Measurements from ENCODE around the gene COG3. TPM values are rescaled to one million over a fixed set of nuclear protein-coding genes. Genes with fewer than 3 reads are reported as not detected.

Gene COG3
- polyA plus RNA-seq, 1 donor from 2014 or later: 90.2 TPM

GRCh38 chr13:45487604-45488003 lies 22.9 kb downstream of the COG3 start:
- Histone ChIP-seq H3K27me3 (ENCODE audit: insufficient read depth, low read depth, low read length) (no peaks in the 10 kb centered on the region), H3K36me3 (ENCODE audit: insufficient read depth, low read length) (peaks cover 23% of the 10 kb centered on the region), H2AFZ (ENCODE audit: low read depth, low read length) (no peak overlapping the region), H3K9me3 (ENCODE audit: low read length) (no peaks in the 10 kb centered on the region), H3K9me2 (ENCODE audit: insufficient read depth, low read length) (no peaks in the 10 kb centered on the region), H3F3A (ENCODE audit: insufficient read depth, low read length, poor library complexity, severe bottlenecking) (no peaks in the 10 kb centered on the region), H3K9ac (ENCODE audit: low read length) (no peak overlapping the region), H3K79me2 (replicated peaks; ENCODE audit: insufficient read depth, low read length) (no peaks in the 10 kb centered on the region), H4K20me1 (ENCODE audit: insufficient read depth) (no peaks in the 10 kb centered on the region), H3K4me2 (ENCODE audit: low read length) (no peak overlapping the region), H3K27ac (ENCODE audit: low read length) (no peak overlapping the region), H3K4me3 (ENCODE audit: low read length) (no peak overlapping the region)
- TF ChIP-seq MXI1 (conservative IDR thresholded peaks at IDR 0.05; ENCODE audit: poor library complexity, severe bottlenecking) (no peak), SMC3 (conservative IDR thresholded peaks at IDR 0.05; ENCODE audit: poor library complexity) (no peak), POLR2AphosphoS5 (IDR thresholded peaks at IDR 0.05) (no peak), EZH2 (IDR thresholded peaks at IDR 0.05; ENCODE audit: borderline replicate concordance, insufficient read depth, low read length, poor library complexity, severe bottlenecking) (no peak), RAD21 (conservative IDR thresholded peaks at IDR 0.05) (no peak), CTCF (IDR thresholded peaks at IDR 0.05; ENCODE audit: poor library complexity, severe bottlenecking) (no peak), EP300 (conservative IDR thresholded peaks at IDR 0.05; ENCODE audit: poor library complexity, severe bottlenecking) (no peak), REST (IDR thresholded peaks at IDR 0.05; ENCODE audit: borderline replicate concordance) (no peak)

- Histone ChIP-seq H3K9me3 (ENCODE audit: low read length) (no peaks in the 10 kb centered on the region), H3F3A (ENCODE audit: insufficient read depth, low read length, poor library complexity, severe bottlenecking) (no peaks in the 10 kb centered on the region), H3K4me3 (ENCODE audit: low read length) (no peak overlapping the region), H3K27ac (ENCODE audit: low read length) (no peak overlapping the region), H3K36me3 (ENCODE audit: insufficient read depth, low read length) (peaks cover 16% of the 10 kb centered on the region), H3K4me2 (ENCODE audit: low read length) (no peak overlapping the region), H3K27me3 (ENCODE audit: insufficient read depth, low read depth, low read length) (no peaks in the 10 kb centered on the region), H3K9me2 (ENCODE audit: insufficient read depth, low read length) (no peaks in the 10 kb centered on the region), H3K79me2 (replicated peaks; ENCODE audit: insufficient read depth, low read length) (no peaks in the 10 kb centered on the region), H2AFZ (ENCODE audit: low read depth, low read length) (no peak overlapping the region), H4K20me1 (ENCODE audit: insufficient read depth) (no peaks in the 10 kb centered on the region), H3K9ac (ENCODE audit: low read length) (no peak overlapping the region)
- no peak for TF ChIP-seq REST (IDR thresholded peaks at IDR 0.05; ENCODE audit: borderline replicate concordance)
- TF ChIP-seq EZH2 (IDR thresholded peaks at IDR 0.05; ENCODE audit: borderline replicate concordance, insufficient read depth, low read length, poor library complexity, severe bottlenecking): no peak
- TF ChIP-seq RAD21 (conservative IDR thresholded peaks at IDR 0.05): peak; percentile 26
- no peak for TF ChIP-seq EP300 (conservative IDR thresholded peaks at IDR 0.05; ENCODE audit: poor library complexity, severe bottlenecking)
- no peak for TF ChIP-seq TAF1 (IDR thresholded peaks at IDR 0.05; ENCODE audit: low read depth)
- no peak for TF ChIP-seq SMC3 (conservative IDR thresholded peaks at IDR 0.05; ENCODE audit: poor library complexity)
- no peak for TF ChIP-seq POLR2AphosphoS5 (IDR thresholded peaks at IDR 0.05)
- TF ChIP-seq MXI1 (conservative IDR thresholded peaks at IDR 0.05; ENCODE audit: poor library complexity, severe bottlenecking): no peak
- peak; percentile 43 for TF ChIP-seq CTCF (IDR thresholded peaks at IDR 0.05; ENCODE audit: poor library complexity, severe bottlenecking)
These were observed 25.3 kb downstream of the COG3 start for GRCh38 chr13:45490068-45490467.

Measured in neural cell (in vitro differentiated cells).